HG02885 (cell line): ENCODE data around the gene RASSF7.

Source experiments
- ATAC-seq: cut with Tn5 transposase; IDR thresholded peaks from one replicate; pipeline ENCODE4 v1.9.1; 2021; ENCODE audit warnings: mild to moderate bottlenecking; ENCODE audit not compliant: unreplicated experiment, poor library complexity

The RASSF7 gene

GRCh38 chr11:550021-550745 is 10.6 kb upstream of the RASSF7 start:
- ATAC-seq = no peak

- ATAC-seq = no peak
Measured at GRCh38 chr11:550746-551085, 10.1 kb upstream of the RASSF7 start.

DNA sequence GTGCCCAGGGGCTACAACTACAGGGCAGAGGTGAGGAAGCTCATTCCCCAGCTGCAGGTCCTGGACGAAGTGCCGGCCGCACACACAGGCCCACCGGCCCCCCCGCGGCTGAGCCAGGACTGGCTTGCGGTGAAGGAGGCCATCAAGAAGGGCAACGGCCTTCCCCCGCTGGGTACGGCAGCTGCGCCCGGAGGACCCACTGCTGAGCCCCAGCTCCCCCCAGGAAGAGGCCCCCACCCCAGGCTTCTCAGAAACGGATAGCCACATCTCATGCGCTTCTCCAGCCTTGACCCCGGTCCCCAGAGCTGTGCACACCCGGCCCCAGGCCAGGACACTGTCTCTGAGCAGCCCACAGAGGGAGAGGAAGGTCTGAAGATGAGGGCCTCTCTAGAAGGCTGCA is 9.6 kb upstream of the RASSF7 start:
- ATAC-seq = no peak

- no peak for ATAC-seq
Measured at GRCh38 chr11:551596-551995, 9.2 kb upstream of the RASSF7 start.

GRCh38 chr11:553083-553987 is 7.4 kb upstream of the RASSF7 start:
- ATAC-seq = no peak

GRCh38 chr11:553988-554340 is 6.8 kb upstream of the RASSF7 start:
- no peak for ATAC-seq

DNA sequence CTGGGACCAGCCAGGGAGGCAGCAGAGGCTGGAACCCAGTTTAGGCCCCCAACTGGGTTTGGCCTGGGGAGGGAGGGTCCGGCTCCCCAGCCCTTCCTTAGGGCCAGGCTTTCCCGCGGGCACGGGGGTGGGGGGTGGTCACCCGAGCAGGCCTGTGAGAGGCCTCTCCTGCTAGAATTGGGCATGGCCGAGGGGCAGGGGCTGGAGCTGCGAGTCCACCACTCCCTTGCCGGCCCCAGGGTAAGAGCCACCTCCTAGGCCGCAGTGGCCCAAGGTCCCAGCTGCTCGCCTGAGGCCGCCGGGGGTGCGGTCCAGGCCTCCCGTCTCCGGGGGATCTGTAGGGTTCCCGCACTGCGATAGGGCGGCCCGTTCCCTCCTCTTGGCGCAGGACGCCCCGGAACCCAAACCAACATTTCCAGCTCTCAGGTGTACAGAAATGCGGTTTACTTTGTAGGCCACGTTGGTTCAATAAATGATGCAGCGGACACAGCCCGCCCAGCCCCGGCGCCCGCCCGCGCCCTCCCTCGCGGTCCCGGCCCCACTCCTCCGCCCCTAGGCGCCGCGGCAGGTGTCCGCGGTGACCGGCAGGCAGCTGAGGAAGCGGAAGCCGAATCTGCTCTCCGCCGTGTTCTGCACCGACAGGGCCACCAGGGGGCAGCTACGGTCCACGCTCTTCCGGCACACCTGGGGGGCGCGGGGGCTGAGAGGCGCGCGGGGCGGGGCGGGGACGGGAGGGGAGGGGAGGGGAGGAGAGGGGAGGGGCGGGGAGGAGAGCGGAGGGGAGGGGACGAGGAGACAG is 6.1 kb upstream of the RASSF7 start:
- ATAC-seq = peak; percentile 78

- no peak for ATAC-seq
Measured at GRCh38 chr11:555227-555779, 5.5 kb upstream of the RASSF7 start.

DNA sequence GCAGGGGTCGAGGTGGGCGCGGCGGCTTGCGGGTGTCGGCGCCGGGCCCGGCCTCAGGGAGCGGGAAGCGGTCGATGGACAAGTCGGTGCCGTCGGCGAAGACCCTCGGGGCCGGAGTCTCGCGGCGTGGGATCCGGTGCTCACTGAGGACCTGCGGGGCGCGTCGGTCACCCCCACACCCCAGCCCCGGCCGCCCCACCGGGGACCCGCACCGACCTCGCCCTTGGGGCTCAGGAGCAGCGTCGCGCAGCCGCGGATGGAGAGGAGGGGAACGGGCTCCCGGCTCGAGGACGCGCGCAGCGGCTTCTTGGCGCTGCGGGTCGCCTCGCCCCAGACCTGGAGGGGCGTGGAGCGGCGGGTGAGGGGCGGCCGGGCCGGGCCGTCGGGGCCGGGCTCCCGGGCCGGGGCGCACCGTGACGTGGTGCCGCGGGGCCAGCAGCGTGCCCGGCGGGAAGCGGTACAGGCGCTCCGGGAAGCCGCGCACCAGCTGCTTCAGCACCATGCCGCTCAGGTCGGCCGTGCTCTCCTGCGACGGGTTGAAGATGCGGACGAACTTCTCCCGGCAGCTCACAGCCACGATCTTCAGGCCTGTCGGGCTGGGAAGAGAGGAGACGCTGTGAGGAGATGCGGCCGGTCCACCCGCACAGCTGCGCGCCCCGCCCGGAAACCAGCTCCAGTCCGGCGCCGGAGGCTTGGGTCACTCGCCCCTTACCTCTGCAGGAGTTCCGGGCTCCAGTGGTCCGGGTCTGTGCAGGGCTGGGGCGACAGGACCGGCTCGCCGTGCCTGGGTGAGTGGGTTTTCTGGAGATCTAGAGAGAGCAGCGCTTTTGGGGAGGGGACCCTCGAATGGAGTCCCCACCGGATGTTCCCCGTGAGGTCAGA is 4.7 kb upstream of the RASSF7 start:
- ATAC-seq = no peak

DNA sequence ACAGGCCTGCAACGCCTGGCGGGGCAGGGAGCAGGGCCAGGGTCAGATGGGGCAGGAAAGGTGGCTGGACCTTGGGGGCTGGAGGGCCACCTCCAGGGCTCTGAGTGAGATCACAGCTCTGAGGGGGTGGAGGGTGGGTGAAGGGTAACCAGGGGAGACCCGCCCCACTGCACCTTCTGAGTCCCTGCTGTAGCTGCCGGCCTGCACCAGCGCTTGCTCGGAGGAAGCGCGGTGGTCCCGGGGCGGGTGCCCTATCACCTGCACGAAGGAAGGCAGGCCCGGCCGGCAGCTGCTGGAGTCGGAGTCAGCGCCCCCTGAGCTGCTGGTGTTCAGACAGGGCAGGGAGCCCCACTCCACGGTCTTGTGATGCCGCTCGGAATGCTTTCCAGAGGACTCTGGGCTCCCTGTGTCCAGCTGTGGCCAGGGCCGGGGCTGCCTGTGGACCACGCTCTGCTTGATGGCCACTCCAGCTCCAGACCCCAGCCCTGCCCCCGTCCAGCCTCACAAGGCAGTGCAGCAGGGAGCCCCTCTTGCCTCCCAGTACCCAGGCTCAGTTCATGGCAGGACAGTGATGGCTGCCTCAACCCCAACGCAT is 4.0 kb upstream of the RASSF7 start:
- ATAC-seq = no peak

DNA sequence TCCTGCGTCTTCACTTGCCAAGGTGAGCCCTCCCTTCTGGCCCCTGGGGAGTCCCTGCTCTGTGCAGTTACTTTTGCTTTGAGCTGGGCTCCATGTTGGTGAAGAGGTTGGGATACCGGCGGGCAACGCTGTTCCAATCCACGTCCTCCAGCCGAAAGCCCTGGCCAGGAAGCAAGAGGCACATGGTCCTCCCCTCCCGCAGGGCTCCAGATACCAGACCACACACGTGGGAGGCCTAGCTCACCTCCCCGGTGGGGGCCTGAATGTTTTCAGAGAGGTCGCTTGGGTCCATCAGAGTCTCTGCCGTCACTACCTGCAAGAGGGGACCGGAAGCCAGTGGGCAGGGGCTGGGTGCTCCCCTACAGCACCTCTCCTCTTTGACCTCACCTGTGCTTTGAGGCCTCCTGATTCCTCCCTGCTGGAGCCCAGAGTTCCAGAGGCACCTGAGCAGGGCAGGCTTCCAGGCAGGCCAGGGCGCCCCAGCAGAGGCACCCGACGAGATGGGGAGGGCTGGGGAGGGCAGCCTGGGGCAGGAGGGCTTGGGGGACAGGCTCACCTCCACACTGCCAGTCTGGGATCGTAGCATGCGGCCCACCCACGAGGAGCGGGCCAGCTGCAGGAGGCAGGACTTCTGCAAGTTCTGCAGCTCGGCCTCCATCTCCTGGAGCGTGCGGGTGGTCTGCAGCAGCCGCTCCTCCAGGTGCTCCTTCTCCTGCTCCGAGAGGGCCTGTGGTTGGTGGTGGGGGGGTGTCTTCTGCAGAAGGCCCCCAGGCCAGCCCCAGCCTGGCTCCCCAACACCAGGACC is 3.2 kb upstream of the RASSF7 start:
- ATAC-seq = no peak

GRCh38 chr11:558503-558902 is 2.3 kb upstream of the RASSF7 start:
- no peak for ATAC-seq

DNA sequence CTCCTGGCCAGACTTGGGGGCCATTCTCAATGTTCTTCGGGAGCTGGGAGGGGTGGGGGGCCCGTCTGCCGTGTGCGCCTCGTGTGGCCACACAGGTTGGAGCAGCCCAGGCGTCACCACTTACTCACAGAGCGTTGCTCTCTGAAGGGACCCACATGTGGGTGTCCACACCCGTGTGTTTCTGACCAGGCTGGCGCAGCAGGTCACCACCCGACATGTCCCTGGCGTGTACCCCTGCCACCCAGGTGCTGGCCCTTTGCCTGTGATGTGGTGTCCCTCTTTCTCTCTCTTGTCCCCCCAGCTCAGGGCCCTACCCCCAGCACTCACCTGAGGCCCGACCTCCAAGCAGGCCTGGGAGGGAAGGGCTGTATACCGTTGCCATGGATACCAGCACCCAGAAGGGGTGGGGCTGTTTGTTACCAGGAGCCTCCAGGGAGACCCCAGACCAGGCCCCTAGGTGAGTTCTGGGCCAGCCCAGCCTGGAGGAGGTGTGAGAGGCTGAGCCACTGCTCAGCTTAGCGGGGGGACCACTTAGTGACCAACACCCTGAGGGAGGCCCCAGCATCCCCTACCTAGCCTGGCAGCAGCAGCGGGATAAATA is 1.6 kb upstream of the RASSF7 start:
- ATAC-seq = no peak

DNA sequence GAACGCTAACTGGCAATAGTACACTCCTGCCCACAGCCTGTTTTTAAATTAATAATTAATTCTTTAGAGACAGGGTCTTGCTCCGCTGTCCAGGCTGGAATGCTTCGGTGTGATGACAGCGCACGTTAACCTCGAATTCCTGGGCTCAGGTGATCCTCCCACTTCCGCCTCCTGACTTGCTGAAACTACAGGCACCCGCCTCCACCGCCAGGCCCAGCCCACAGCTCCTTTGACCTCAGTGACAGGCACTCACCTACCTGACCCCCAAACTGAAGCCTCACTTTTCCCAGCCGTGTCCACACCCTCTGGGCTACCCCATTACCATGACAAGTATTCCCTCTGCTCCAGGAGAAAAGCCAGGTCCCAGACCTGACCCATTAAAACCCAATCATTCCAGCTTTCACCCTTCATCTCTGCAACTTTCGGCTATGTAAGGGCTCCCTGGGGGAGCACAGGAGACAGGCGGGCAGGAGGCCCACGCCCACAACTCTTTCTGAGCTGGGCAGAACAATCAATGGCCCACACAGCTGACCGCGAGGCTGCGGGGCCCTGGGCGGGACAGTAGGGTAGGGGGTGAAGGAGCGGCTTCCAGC is 962 bp upstream of the RASSF7 start:
- ATAC-seq = no peak

GRCh38 chr11:561148-562003 is 606 bp downstream of the RASSF7 start:
- ATAC-seq = peak; percentile 21

- ATAC-seq = no peak
Measured at GRCh38 chr11:562046-562645, 1.4 kb downstream of the RASSF7 start.
